Natural killer cell treated with Interleukin-12 subunit alpha and Interleukin-12 subunit beta and Interleukin-15 and Interleukin-18, amount 100 ng/mL, for 72 hours (primary cell): Measurements from ENCODE around the gene METTL25. TPM values are rescaled to one million over a fixed set of nuclear protein-coding genes. Genes with fewer than 3 reads are reported as not detected.

Experiments
- total RNA-seq, 2 donors: library from RNA; stranded (reverse); gene quantifications; one replicate each; pipeline ENCODE4 v1.2.3, GENCODE V29; 2022

METTL25 gene
- total RNA-seq, 2 donors from 2014 or later: 10.1 to 10.5 TPM

Other genes starting within 250 kb of the METTL25 start
- gene CCDC59, start 142 bp upstream of the METTL25 start, total RNA-seq: 10 to 100 TPM; 60.8 to 83.3 TPM